H9 (cell line): ENCODE measurements around the gene SERPINA6. TPM values are rescaled to one million over a fixed set of nuclear protein-coding genes. Genes with fewer than 3 reads are reported as not detected.
A peak's percentile ranks its signal among the peaks of the same experiment; 100 is the strongest.

ENCODE experiments used
- DNase-seq: peaks from one replicate; pipeline ENCODE4 v3.0.0-alpha.2; 2017
- H2AFZ ChIP-seq: one replicate; pipeline ENCODE4 v1.6.1; 2013; ENCODE audit warnings: mild to moderate bottlenecking, low read length, control low read depth, moderate library complexity
- H2AK5ac ChIP-seq: 2 replicates; pipeline ENCODE4 v1.6.1; 2013; ENCODE audit warnings: low read length, control low read depth, mixed read lengths; ENCODE audit not compliant: insufficient read length
- H2BK120ac ChIP-seq: one replicate; pipeline ENCODE4 v1.6.1; 2013; ENCODE audit warnings: low read depth, mild to moderate bottlenecking, low read length, control low read depth, inconsistent platforms; ENCODE audit not compliant: poor library complexity, severe bottlenecking
- H2BK12ac ChIP-seq: 2 replicates; pipeline ENCODE4 v1.6.1; 2013; ENCODE audit warnings: low read length, control low read depth, mixed read lengths, low read depth; ENCODE audit not compliant: insufficient read length
- H2BK15ac ChIP-seq: 2 replicates; pipeline ENCODE4 v1.6.1; 2013; ENCODE audit warnings: low read depth, low read length, control low read depth
- H2BK20ac ChIP-seq: one replicate; pipeline ENCODE4 v1.6.1; 2013; ENCODE audit warnings: low read depth, mild to moderate bottlenecking, low read length, control low read depth, inconsistent platforms; ENCODE audit not compliant: poor library complexity, severe bottlenecking
- H2BK5ac ChIP-seq: 2 replicates; pipeline ENCODE4 v1.6.1; 2013; ENCODE audit warnings: low read length, control low read depth, mixed read lengths; ENCODE audit not compliant: insufficient read length
- H3K14ac ChIP-seq: 2 replicates; pipeline ENCODE4 v1.6.1; 2013; ENCODE audit warnings: low read length, control low read depth; ENCODE audit not compliant: insufficient read depth
- H3K18ac ChIP-seq: 2 replicates; pipeline ENCODE4 v1.6.1; 2013; ENCODE audit warnings: low read depth, mild to moderate bottlenecking, mixed read lengths, low read length, control low read depth; ENCODE audit not compliant: insufficient read length
- H3K23ac ChIP-seq: 2 replicates; pipeline ENCODE4 v1.6.1; 2013; ENCODE audit warnings: low read length, control low read depth, mixed read lengths, low read depth; ENCODE audit not compliant: insufficient read length
- H3K23me2 ChIP-seq: 2 replicates; pipeline ENCODE4 v1.6.1; 2013; ENCODE audit warnings: low read depth, mild to moderate bottlenecking, mixed read lengths, low read length, control low read depth; ENCODE audit not compliant: insufficient read length, poor library complexity, severe bottlenecking
- H3K27ac ChIP-seq: 2 replicates; pipeline ENCODE4 v1.5.1; 2013; ENCODE audit warnings: low read length, control low read depth, mixed read lengths, low read depth; ENCODE audit not compliant: insufficient read length
- H3K27me3 ChIP-seq: 2 replicates; pipeline ENCODE4 v1.6.1; 2013; ENCODE audit warnings: low read length, control low read depth, inconsistent platforms; ENCODE audit not compliant: insufficient read depth
- H3K4ac ChIP-seq: 2 replicates; pipeline ENCODE4 v1.6.1; 2013; ENCODE audit warnings: low read depth, mild to moderate bottlenecking, control low read depth, inconsistent platforms, low read length, moderate library complexity
- H3K4me1 ChIP-seq: 2 replicates; pipeline ENCODE4 v1.6.1; 2013; ENCODE audit warnings: low read length, control low read depth, inconsistent platforms; ENCODE audit not compliant: insufficient read depth
- H3K4me2 ChIP-seq: 2 replicates; pipeline ENCODE4 v1.6.1; 2013; ENCODE audit warnings: low read length, control low read depth, mixed read lengths; ENCODE audit not compliant: insufficient read length, insufficient read depth
- H3K56ac ChIP-seq: 2 replicates; pipeline ENCODE4 v1.6.1; 2013; ENCODE audit warnings: low read depth, mild to moderate bottlenecking, mixed read lengths, low read length, control low read depth; ENCODE audit not compliant: insufficient read length
- H3K79me1 ChIP-seq: 2 replicates; pipeline ENCODE4 v1.6.1; 2013; ENCODE audit warnings: low read depth, mild to moderate bottlenecking, moderate library complexity, low read length, control low read depth, inconsistent platforms; ENCODE audit not compliant: insufficient read depth, poor library complexity, severe bottlenecking
- H3K79me2 ChIP-seq: 2 replicates; pipeline ENCODE4 v1.6.1; 2013; ENCODE audit warnings: low read length, control low read depth, inconsistent platforms; ENCODE audit not compliant: insufficient read depth
- H3K9ac ChIP-seq: 2 replicates; pipeline ENCODE4 v1.6.1; 2013; ENCODE audit warnings: low read length, control low read depth, mixed read lengths; ENCODE audit not compliant: insufficient read length; ENCODE audit errors: extremely low read depth
- H3K9me3 ChIP-seq: one replicate; pipeline ENCODE4 v1.6.1; 2013; ENCODE audit warnings: low read depth, low read length, inconsistent platforms; ENCODE audit not compliant: control insufficient read depth
- H3T11ph ChIP-seq: one replicate; pipeline ENCODE4 v1.6.1; 2013; ENCODE audit warnings: mild to moderate bottlenecking, low read length, control low read depth, inconsistent platforms
- H4K20me1 ChIP-seq: one replicate; pipeline ENCODE4 v1.6.1; 2013; ENCODE audit not compliant: control insufficient read depth, insufficient read length, insufficient read depth
- H4K5ac ChIP-seq: 2 replicates; pipeline ENCODE4 v1.6.1; 2013; ENCODE audit warnings: low read depth, mild to moderate bottlenecking, mixed read lengths, low read length, control low read depth; ENCODE audit not compliant: insufficient read length
- H4K8ac ChIP-seq: replicated peaks from 2 replicates; pipeline ENCODE4 v1.6.1; 2013; ENCODE audit warnings: low read length, control low read depth, mixed read lengths, low read depth; ENCODE audit not compliant: insufficient read length
- H4K91ac ChIP-seq: 2 replicates; pipeline ENCODE4 v1.6.1; 2013; ENCODE audit warnings: low read depth, mild to moderate bottlenecking, moderate library complexity, mixed read lengths, low read length, control low read depth; ENCODE audit not compliant: insufficient read length
- H3K27ac Mint-ChIP-seq, 3 experiments: 2 replicates in 2 of 3; 3 replicates in 1 of 3; pipeline ENCODE4 v1.8.0; 2020 to 2021; ENCODE audit warnings: mixed read lengths in 3 of 3, mild to moderate bottlenecking in 1 of 3, moderate library complexity in 1 of 3
- H3K27me3 Mint-ChIP-seq: 2 replicates; pipeline ENCODE4 v1.8.0; 2021; ENCODE audit warnings: low read depth, mild to moderate bottlenecking, moderate library complexity, mixed read lengths
- H3K36me3 Mint-ChIP-seq, 3 experiments: 2 replicates in 2 of 3; 3 replicates in 1 of 3; pipeline ENCODE4 v1.8.0; 2020 to 2021; ENCODE audit warnings: low read depth in 3 of 3, mixed read lengths in 3 of 3; ENCODE audit not compliant: insufficient read depth in 1 of 3
- H3K4me1 Mint-ChIP-seq, 2 experiments: 2 replicates each; pipeline ENCODE4 v1.8.0; 2020; ENCODE audit warnings: mixed read lengths in 2 of 2
- H3K4me3 Mint-ChIP-seq, 2 experiments: 2 replicates in 1 of 2; 3 replicates in 1 of 2; pipeline ENCODE4 v1.8.0; 2020 to 2021; ENCODE audit warnings: mild to moderate bottlenecking in 2 of 2, mixed read lengths in 2 of 2, moderate library complexity in 1 of 2
- H3K9me3 Mint-ChIP-seq, 2 experiments: 2 replicates in 1 of 2; 3 replicates in 1 of 2; pipeline ENCODE4 v1.8.0; 2020; ENCODE audit warnings: mild to moderate bottlenecking in 2 of 2, mixed read lengths in 2 of 2, moderate library complexity in 1 of 2
- WGBS: extraction: QIAGEN DNeasy Blood & Tissue Kit; methylation state at CpG from one replicate; pipeline ENCODE4 v1.1.7; 2013; ENCODE audit warnings: missing lambda C conversion rate, low lambda C conversion rate, mixed read lengths; ENCODE audit not compliant: insufficient read length; ENCODE audit errors: extremely low coverage; 5-methylcytosine and 5-hydroxymethylcytosine counted together
- total RNA-seq: library from RNA; stranded (reverse); gene quantifications from 2 replicates; pipeline ENCODE4 v1.2.1, GENCODE V29; 2021
- TF ChIP-seq, protein P1 (sequence below): fragments of 200-600 bp; sonication (generic); conservative IDR thresholded peaks from 3 replicates; pipeline ENCODE4 v1.8.0; 2021; ENCODE audit warnings: antibody characterized with exemption, mild to moderate bottlenecking

The SERPINA6 gene
- total RNA-seq, 1 experiment from 2014 or later: not detected

DNA sequence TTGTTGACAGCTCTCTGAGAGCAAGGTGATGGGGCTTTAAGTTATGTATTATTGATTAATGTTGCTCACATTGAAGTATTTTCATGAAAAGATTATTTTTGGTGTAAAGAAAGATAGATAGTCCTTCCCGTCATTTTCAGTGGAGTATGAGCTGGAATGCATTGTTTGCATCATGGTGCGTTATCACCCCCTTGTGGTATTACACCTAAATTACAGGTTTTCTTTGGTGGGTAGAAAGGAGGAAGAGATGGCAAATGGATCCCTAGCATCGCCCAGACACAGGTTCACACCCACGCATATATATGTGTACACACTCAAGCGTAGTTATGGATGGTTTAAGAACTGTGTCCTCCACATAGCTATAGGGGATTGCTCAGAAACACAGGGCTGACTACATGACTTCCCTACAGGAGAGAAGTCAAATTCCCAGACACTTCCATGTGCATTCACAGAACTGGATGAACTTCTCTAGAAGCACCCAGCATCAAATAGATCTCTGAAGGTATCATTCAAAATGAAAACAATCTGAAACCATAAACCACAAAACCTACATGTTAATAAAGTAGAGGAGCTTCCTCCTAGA lies 15.6 kb downstream of the SERPINA6 start:
- Histone ChIP-seq H3K4me1 (no peaks in the 10 kb centered on the region), H2BK120ac (no peak overlapping the region), H3K23me2 (no peaks in the 10 kb centered on the region), H3K79me1 (no peaks in the 10 kb centered on the region), H3K18ac (no peak overlapping the region), H3K23ac (no peak overlapping the region), H2AK5ac (no peak overlapping the region), H2BK20ac (no peak overlapping the region), H3K27ac (no peak overlapping the region), H4K91ac (no peak overlapping the region), H4K20me1 (no peaks in the 10 kb centered on the region), H2AFZ (no peak overlapping the region), H3T11ph (no peak overlapping the region), H3K27me3 (no peaks in the 10 kb centered on the region), H2BK12ac (no peak overlapping the region), H2BK5ac (no peak overlapping the region), H3K14ac (no peak overlapping the region), H3K79me2 (no peaks in the 10 kb centered on the region), H4K5ac (no peak overlapping the region), H3K4ac (no peak overlapping the region), H3K4me2 (no peak overlapping the region), H4K8ac (no peak overlapping the region), H2BK15ac (no peak overlapping the region), H3K9me3 (no peaks in the 10 kb centered on the region), H3K56ac (no peak overlapping the region), H3K9ac (no peak overlapping the region)
- TF ChIP-seq, protein P1, sequence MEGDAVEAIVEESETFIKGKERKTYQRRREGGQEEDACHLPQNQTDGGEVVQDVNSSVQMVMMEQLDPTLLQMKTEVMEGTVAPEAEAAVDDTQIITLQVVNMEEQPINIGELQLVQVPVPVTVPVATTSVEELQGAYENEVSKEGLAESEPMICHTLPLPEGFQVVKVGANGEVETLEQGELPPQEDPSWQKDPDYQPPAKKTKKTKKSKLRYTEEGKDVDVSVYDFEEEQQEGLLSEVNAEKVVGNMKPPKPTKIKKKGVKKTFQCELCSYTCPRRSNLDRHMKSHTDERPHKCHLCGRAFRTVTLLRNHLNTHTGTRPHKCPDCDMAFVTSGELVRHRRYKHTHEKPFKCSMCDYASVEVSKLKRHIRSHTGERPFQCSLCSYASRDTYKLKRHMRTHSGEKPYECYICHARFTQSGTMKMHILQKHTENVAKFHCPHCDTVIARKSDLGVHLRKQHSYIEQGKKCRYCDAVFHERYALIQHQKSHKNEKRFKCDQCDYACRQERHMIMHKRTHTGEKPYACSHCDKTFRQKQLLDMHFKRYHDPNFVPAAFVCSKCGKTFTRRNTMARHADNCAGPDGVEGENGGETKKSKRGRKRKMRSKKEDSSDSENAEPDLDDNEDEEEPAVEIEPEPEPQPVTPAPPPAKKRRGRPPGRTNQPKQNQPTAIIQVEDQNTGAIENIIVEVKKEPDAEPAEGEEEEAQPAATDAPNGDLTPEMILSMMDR: peak; percentile 80
- no CpG with 5 or more reads among the region's 5 CpGs for WGBS
- Mint-ChIP-seq H3K27ac (no peak overlapping the region), H3K27me3 (peaks cover 10% of the 10 kb centered on the region), H3K4me3 (no peak overlapping the region), H3K4me1 (no peaks in the 10 kb centered on the region), H3K9me3 (peaks cover 14 to 19% of the 10 kb centered on the region in 2 experiments), H3K36me3 (peaks cover 3 to 8% (median 4%) of the 10 kb centered on the region in 3 experiments; a peak in 4 of 7 replicates)
- DNase-seq: no peak
